Measurements from ENCODE around the gene DTWD1.

The DTWD1 gene

DNA sequence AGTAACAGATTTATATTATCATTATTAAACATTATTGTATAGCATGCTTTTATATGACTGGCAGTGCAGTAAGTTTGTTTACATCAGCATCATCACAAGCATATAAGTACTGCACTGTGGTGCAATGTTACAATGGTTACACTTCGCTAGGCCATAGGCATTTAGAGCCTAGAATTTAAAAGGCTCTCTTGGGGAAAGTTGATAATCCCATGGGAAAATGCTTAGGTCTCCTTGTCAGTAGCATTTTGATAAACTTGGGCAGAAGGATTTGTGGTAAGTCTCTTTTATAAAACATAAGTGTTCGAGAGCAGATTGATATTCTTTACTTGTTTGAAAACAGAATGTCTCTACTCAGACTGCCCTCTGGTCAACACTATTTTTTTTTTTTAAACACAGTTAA, 7.5 kb downstream of the DTWD1 start:
- no peak for DNase-seq (ENCODE audit: extremely low read depth, insufficient read length)
- Histone ChIP-seq H3K36me3 (ENCODE audit: control insufficient read depth, insufficient read depth, low read length) (no peaks in the 10 kb centered on the region; the same call in 1 of the 2 replicates), H3K27me3 (replicated peaks; ENCODE audit: control insufficient read depth, insufficient read depth, low read length) (no peaks in the 10 kb centered on the region), H3K4me3 (replicated peaks; ENCODE audit: low read depth, low read length) (no peak overlapping the region)
- TF ChIP-seq CTCF (IDR thresholded peaks at IDR 0.05; ENCODE audit: insufficient read depth, low read length, poor library complexity, severe bottlenecking): no peak

- DNase-seq (ENCODE audit: extremely low read depth, insufficient read length): no peak
- Histone ChIP-seq H3K4me3 (replicated peaks; ENCODE audit: low read depth, low read length) (no peak overlapping the region), H3K27me3 (replicated peaks; ENCODE audit: control insufficient read depth, insufficient read depth, low read length) (no peaks in the 10 kb centered on the region), H3K36me3 (ENCODE audit: control insufficient read depth, insufficient read depth, low read length) (no peaks in the 10 kb centered on the region; the same call in 1 of the 2 replicates)
- TF ChIP-seq CTCF (IDR thresholded peaks at IDR 0.05; ENCODE audit: insufficient read depth, low read length, poor library complexity, severe bottlenecking): no peak
These were observed 17.0 kb downstream of the DTWD1 start for GRCh38 chr15:49637857-49638256.

DNA sequence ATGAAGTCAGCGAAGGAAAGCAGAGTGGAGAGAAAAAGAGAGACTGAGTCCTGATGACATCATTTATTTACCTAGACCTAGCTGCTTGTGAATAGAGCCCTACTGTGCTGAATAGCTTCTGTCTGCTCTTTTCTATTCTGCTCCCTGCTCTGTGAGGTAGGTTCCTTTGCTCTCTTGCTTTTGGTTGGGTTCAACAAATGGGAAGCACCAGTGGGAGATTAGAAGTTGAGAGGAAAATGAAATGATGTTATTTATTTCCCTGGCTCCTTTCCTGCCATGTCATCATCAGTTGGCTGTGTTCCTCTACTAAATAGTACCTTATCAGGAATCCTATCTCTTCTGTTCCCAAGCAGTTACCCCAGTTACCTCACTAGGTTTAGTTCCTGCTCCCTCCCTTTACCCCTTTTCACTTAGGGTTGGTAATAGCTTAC, 23.5 kb downstream of the DTWD1 start:
- H3K4me3 ChIP-seq (replicated peaks; ENCODE audit: low read depth, low read length): no peak overlapping the region
- no peak for TF ChIP-seq CTCF (IDR thresholded peaks at IDR 0.05; ENCODE audit: insufficient read depth, low read length, poor library complexity, severe bottlenecking)
- peaks cover 1% of the 10 kb centered on the region for H3K36me3 ChIP-seq (ENCODE audit: control insufficient read depth, insufficient read depth, low read length)
- H3K27me3 ChIP-seq (replicated peaks; ENCODE audit: control insufficient read depth, insufficient read depth, low read length): no peaks in the 10 kb centered on the region
- DNase-seq (ENCODE audit: extremely low read depth, insufficient read length): no peak

DNA sequence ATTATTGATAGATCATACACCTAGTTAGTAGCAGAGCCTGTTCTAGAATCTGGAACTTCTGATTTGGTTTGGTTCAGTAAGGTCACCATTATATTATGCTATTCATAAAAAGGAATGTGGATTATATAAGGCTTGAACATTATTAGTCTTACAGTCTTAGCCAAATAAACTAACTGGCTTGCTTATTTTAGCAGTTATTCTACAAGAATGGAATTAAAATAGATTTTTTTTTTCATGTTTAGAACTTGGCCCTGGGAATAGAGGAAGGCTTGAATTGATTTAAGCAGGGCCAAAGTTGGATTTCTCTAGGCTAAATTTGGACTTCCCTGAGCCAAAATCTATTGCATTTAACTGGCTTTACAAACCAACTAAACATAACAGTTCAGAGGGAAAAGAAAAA, 24.4 kb downstream of the DTWD1 start:
- H3K36me3 ChIP-seq (ENCODE audit: control insufficient read depth, insufficient read depth, low read length): peaks cover 1% of the 10 kb centered on the region
- no peaks in the 10 kb centered on the region for H3K27me3 ChIP-seq (replicated peaks; ENCODE audit: control insufficient read depth, insufficient read depth, low read length)
- no peak for DNase-seq (ENCODE audit: extremely low read depth, insufficient read length)
- H3K4me3 ChIP-seq (replicated peaks; ENCODE audit: low read depth, low read length): no peak overlapping the region
- TF ChIP-seq CTCF (IDR thresholded peaks at IDR 0.05; ENCODE audit: insufficient read depth, low read length, poor library complexity, severe bottlenecking): no peak

DNA sequence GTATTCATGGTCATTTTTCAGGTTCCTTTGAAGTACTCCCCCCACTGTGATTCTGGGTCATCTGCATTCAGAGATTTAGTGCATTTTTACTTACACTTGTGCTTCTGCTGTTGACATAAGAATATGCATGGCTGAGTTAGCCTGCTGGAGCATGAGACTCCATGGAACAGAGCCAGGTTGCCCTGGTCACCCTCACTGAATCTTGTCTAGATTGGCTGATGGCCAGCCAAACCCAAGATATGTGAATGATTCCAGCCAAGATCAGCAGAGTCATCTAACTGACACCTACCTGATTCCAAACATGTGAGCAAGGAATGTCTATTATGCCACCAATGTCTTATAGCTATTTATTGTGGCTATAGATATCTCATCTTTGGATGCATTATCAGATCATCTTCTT, 25.1 kb downstream of the DTWD1 start:
- Histone ChIP-seq H3K27me3 (replicated peaks; ENCODE audit: control insufficient read depth, insufficient read depth, low read length) (no peaks in the 10 kb centered on the region), H3K36me3 (ENCODE audit: control insufficient read depth, insufficient read depth, low read length) (peaks cover 1% of the 10 kb centered on the region), H3K4me3 (replicated peaks; ENCODE audit: low read depth, low read length) (no peak overlapping the region)
- no peak for TF ChIP-seq CTCF (IDR thresholded peaks at IDR 0.05; ENCODE audit: insufficient read depth, low read length, poor library complexity, severe bottlenecking)
- no peak for DNase-seq (ENCODE audit: extremely low read depth, insufficient read length)

- Histone ChIP-seq H3K27me3 (replicated peaks; ENCODE audit: control insufficient read depth, insufficient read depth, low read length) (no peaks in the 10 kb centered on the region), H3K36me3 (ENCODE audit: control insufficient read depth, insufficient read depth, low read length) (peaks cover 1% of the 10 kb centered on the region), H3K4me3 (replicated peaks; ENCODE audit: low read depth, low read length) (no peak overlapping the region)
- no peak for DNase-seq (ENCODE audit: extremely low read depth, insufficient read length)
- no peak for TF ChIP-seq CTCF (IDR thresholded peaks at IDR 0.05; ENCODE audit: insufficient read depth, low read length, poor library complexity, severe bottlenecking)
These were observed 26.0 kb downstream of the DTWD1 start for GRCh38 chr15:49646891-49647290.
